HL-60 (cell line): ENCODE data around the gene SP7.

Experiments
- CTCF ChIP-seq: IDR thresholded peaks from one replicate; pipeline ENCODE4 v1.5.1; 2011; ENCODE audit warnings: low read length, control low read depth, inconsistent platforms; ENCODE audit not compliant: insufficient read depth
- GABPA ChIP-seq: IDR thresholded peaks from 2 replicates; pipeline ENCODE4 v1.6.1; 2012; ENCODE audit warnings: low read depth
- POLR2AphosphoS5 ChIP-seq: IDR thresholded peaks from 2 replicates; pipeline ENCODE4 v1.6.1; 2012; ENCODE audit warnings: low read depth
- REST ChIP-seq: IDR thresholded peaks from 2 replicates; pipeline ENCODE4 v1.6.1; 2012; ENCODE audit warnings: low read depth; ENCODE audit not compliant: insufficient replicate concordance
- SPI1 ChIP-seq: IDR thresholded peaks from 2 replicates; pipeline ENCODE4 v1.6.1; 2012; ENCODE audit warnings: low read depth, mild to moderate bottlenecking, borderline replicate concordance

GRCh38 chr12:53324113-53324778 lies 11.9 kb downstream of the SP7 start:
- no peak for TF ChIP-seq CTCF
- 0 out of 2 replicates have a peak, but pooled peaks have one; percentile 30 for TF ChIP-seq POLR2AphosphoS5
- peak; percentile 73 for TF ChIP-seq GABPA
- peak; percentile 0 for TF ChIP-seq REST
- peak; percentile 100 for TF ChIP-seq SPI1
